Retina (tissue), 1 donor: ENCODE data around the gene MRTFB.

Experiments used
- DNase-seq: peaks from one replicate; pipeline ENCODE4 v3.0.0-alpha.2; 2016

The MRTFB gene

DNA sequence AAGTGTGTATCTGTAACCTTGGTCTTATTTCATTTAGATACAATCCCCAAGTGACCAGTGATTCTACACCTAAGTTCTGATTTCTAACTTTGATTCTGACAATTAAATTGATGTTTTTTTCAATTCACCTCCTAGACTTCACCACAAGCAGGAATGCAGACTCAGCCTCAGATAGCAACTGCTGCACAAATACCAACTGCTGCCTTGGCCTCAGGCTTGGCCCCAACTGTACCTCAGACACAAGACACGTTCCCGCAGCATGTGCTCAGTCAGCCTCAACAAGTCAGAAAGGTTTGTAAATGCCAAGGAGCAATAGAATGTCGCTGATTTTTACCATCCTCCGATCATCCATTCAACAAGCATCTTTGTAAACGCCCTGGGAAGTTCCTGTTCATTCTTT lies 177.7 kb downstream of the MRTFB start:
- DNase-seq = no peak

DNA sequence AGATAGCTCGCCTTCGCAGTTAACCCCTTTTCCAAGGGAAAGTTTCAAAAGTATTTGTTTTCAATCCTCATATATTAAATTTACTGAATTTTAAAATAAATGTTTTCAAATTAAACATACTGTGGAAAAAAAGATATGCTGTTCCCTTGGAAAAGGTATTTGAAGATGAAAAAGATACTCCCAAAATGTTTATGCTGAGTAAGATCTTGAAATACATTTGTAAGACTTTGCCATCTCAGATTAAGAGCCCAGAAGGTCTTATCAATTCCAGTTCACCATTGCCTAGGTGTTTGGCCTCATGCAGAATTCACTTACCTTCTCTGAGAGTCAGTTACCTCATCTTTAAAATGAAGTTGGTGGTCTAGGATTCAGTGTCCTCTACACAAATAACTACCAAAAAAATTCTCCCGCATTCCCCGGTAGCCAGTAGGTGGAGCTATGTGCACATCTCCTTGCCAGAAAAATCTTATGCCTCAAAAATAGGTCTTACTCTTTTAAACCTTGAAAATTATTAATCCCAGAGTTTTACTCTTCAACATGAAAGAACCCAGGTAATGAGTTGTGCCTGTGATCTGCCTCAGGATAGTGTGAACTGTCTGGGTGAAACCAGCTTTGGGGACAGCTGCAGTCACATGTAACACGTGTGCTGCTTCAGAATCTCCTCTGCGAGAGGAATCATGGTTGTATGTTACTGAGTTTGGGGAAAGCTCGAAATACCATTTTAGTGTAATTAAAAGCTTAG lies 178.3 kb downstream of the MRTFB start:
- peak; percentile 54 for DNase-seq

GRCh38 chr16:14251419-14251818 lies 180.3 kb downstream of the MRTFB start:
- DNase-seq = no peak

GRCh38 chr16:14252860-14253259 lies 181.7 kb downstream of the MRTFB start:
- no peak for DNase-seq

DNA sequence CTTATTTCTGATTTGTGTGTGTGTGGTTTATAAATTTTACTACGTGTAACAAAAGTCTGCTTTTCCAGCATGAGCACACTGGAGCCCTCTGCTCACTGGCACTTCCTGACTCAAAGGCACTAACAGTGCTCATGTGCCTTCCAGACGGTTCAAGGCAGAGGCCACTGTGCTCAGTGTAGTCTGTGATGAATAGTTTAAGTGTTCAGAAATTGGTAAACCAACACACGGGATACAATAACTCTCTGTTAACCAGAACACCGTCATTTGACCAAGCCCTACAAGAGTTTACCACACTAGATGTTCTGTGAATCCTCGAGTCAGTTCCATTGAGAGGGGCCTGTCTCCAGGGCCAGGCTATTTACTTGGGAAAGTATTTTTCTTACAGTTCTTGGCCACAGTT lies 191.9 kb downstream of the MRTFB start:
- no peak for DNase-seq

DNA sequence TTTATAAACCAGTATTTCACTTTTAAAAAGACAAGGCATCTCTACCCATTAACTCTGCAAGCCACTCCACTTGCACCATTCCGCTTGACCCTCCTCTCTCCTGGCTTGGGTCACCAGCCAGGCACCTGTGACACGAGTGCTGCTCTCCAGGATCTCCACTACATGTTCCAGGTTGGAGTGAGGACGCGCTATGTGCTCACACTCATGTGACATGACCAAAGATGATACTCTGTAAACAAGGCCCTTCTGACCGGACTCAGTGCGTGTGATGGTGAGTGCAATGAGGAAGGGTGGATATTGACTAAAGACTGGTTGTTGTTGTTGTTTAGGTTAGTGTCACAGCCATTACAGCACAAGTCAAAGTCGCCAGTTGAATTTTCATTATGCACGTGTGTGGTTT lies 192.7 kb downstream of the MRTFB start:
- DNase-seq = no peak

DNA sequence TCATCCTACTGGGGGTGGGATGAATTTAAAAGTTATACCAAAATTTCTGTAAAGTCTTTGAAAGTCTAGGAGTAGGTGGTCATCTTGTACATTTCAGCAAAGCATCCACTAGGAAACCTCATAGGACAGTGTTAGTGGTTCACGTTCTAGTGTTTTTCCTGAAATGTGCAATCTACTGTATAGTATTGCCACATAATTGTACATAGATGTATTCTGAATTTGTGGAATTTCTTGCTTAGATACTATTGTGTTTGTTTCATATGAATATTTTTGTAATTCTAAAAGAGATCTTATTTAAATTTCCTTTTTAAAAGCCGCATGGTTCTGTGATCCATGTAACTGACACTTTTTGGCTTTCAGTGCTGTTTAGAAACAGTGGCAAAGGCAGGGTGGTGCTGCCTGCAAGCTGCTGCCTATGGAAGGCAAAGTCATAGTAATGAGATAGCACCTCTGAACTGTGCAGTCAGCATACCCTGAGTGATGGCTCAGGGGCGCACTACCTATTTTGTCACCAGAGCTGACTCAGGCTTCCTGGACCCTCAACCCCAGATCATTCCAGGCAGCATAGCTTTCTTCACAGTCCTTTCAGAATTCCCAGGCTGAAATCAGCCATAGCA lies 193.3 kb downstream of the MRTFB start:
- no peak for DNase-seq

- DNase-seq = no peak
Measured at GRCh38 chr16:14268073-14268472, 197.0 kb downstream of the MRTFB start.

GRCh38 chr16:14275934-14276333 lies 204.8 kb downstream of the MRTFB start:
- DNase-seq = no peak

DNA sequence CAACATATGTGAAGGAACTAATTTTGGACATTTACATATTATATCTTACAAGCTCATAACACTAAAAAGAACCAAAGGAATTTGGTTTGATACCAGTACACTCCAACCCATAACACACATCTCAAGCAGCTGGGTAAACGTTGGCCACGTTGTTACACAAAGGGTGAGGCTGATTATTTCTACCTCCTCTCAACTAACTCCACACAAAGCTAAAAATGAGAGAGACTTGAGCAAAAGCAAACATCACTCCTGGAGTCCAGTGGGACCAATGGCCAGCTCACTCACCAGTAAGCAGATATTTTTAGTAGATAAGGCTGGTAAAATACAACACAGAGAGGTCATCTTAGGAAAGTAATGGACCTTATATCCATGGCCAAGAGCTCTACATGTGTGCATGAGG lies 207.6 kb downstream of the MRTFB start:
- no peak for DNase-seq

DNA sequence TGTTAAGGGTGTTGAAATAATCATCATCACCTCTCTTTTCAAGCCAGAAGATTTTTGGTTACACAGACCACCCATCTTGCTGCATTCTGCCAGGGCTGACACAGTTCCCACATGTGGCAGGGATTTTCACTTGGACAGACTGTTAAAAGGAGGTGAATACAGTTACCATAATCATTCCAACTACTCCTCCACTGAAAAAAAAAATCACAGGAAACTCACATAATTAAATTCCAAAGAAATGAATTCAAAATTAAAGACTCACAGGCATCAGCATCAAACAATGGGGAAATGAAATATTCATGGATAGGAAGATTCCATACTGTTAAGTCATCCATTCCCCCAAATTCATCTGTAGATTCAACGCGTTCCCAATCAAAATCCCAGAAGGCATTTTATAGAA lies 209.4 kb downstream of the MRTFB start:
- no peak for DNase-seq

DNA sequence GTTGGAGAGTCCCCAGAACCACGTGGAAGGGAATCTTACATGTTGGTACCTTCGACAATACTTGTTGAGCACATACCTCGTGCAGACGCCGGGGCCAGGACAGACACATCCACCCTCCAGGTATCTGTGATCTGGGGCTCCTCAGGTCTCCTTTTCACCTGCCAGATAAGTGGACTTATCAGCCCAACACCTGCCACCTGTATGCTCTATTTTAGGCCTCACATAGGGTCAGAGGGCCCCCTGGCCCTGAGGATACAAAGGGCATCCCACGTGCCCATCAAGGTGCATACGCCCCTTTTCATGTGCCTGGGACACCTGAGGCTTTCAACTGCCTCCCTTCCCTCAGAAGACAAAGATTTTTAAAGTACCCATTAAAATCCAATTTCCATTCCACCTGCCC lies 212.7 kb downstream of the MRTFB start:
- no peak for DNase-seq

- DNase-seq = no peak
Measured at GRCh38 chr16:14284371-14284770, 213.3 kb downstream of the MRTFB start.

DNA sequence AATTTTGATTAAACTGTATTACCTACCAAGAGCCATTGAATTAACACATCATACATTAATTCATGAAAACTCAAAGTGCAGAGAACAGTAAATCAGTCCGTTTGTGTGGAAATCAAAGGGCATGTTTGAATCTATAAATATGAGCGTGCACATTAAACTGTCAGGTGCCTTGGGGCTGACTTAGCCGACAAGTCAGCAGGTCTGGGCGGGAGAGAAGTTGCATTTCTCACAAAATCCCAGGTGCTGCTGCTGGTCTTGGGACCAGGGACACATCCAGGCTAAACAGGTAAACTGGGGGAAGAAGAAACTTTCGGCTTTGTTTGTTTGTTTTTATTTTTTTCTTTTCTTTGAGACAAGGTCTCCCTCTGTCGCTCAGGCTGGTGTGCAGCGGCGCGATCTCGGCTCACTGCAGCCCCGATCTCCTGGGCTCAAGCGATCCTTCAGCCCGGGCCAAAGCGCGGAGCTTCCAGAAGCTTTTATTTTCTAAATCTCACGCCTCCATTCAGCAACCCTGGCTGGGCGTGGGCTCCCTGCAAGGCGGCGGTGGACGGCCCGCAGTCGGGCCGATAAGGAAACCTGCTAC lies 213.9 kb downstream of the MRTFB start:
- DNase-seq = no peak

DNA sequence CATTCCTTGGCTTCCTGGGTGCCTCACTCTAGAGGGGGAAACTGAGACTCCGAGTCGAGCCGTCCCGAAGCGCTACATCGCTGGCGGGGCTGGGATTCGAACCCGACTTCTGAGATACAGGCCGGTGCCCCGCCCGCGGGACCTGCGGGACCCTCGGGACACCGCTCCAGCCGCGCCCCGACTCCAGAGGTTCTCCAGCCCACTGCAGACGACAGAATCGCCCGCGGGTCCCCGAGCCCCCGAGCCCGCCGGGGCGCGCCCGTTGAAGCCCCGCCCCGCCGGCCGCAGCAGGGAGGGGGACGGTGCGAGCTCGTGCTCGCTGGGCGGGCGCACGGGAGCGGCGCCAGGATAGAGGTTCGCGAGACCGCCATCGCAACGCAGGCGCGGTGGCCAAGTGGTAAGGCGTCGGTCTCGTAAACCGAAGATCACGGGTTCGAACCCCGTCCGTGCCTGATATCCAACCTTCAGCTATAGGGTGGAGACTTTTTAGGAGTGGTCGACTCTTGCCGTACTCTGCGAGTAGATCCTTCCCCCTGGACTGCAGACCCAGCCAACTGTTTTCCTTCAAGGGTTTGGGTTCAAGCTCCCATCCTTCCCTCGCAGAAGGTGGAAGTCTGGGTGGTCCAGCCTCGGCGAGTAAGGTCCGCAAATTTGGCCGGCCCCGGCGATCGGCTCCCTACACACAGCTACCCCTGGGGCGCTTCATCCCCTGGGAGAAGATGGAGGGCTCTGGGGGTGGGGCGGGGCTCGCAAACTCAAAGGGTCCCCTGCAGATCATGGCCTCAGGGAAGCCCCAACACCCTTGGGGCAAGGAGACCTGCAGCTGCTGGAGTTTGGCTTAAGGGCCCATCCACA lies 214.6 kb downstream of the MRTFB start:
- DNase-seq = peak; percentile 99

DNA sequence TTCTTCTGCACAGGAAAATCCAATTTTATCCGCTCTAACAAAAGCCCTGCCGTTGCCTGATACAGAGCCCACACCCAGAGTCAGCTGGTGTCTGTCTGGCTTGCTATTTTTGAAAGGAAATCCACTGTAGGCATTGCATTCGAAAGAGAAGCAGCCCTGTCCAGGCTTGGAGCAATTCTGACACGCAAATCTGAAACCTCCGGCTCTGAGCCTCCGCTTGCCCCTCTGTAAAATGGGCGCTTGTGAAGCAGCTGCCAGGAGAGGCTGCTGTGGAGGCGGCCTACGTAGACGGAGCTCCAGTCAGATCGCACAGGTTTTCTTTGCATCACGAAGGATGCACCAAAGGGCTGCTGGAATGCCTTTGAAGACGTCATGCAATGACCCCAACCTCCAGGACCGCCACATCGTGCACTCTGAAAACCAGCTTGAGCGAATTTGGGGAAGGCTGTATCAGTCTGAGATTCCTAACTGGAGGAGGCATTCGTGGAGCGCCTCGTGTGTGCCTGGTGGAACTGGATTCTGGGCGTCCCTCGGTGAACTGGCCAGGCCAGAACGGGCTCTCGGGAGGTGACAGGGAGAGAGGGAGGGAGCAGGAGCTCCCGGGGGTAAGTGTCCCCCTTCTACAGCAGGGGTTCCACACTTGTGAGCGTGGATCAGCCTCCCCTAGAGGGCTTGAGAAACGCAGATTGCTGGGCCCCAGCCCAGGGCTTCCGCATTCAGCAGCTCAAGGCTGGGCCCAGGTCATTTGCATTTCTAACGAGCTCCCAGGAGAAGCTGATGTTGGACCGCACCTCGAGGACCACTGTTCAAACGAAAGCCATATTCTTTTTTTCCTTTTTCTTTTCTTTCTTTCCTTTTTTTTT lies 215.5 kb downstream of the MRTFB start:
- no peak for DNase-seq

GRCh38 chr16:14289692-14290340 lies 218.7 kb downstream of the MRTFB start:
- DNase-seq = no peak

- DNase-seq = no peak
Measured at GRCh38 chr16:14291286-14291685, 220.2 kb downstream of the MRTFB start.

GRCh38 chr16:14292051-14292825 lies 221.1 kb downstream of the MRTFB start:
- no peak for DNase-seq

GRCh38 chr16:14296663-14297062 lies 225.5 kb downstream of the MRTFB start:
- DNase-seq = no peak
